HG02759 (cell line): ENCODE results near the gene PGM5.
"Not testable (repeated sequence)": the region's sequence is repeated elsewhere in the genome, so short reads cannot be mapped to it uniquely, and the experiment has no call there.

Source experiments
- ATAC-seq: cut with Tn5 transposase; IDR thresholded peaks from one replicate; pipeline ENCODE4 v1.9.1; 2021; ENCODE audit warnings: mild to moderate bottlenecking, moderate library complexity; ENCODE audit not compliant: unreplicated experiment

PGM5 gene

DNA sequence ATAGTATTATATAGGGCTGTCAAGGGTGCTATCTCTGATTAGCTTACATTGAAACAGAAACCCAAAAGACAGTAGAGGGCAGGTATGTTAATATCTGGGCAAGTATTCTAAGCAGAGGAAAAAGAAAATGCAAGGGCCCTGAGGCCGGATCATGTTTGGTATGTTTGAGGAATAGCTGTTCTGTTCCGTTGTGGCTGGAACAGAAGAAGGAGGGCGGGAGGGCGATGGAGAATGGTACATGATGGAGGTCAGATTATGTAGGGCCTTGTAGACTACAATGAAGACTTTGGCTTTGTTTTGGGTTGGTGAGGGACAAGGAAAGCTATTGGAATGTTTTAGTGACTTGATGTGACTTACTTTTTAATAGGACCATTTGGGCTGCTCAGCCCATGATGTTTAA is 19.4 kb downstream of the PGM5 start:
- not testable (repeated sequence) for ATAC-seq

DNA sequence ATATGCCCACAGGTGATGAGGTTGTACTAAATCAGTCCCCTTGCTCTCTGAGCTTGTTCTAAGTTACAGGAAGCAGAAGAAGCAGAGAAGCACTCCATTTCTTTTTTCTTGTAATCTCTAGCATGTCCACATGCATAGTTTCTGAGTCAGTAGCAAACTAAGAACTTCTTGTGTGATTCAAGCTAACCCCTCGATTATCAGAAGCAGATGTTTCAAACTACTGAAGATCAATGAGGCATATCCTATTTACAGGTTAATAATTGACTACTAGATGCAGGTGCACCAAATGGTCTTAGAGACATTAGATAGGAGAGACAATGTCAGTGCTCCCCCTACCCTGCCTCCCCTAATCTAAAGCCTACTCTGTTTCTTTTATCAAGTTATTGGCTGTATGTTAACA is 21.3 kb downstream of the PGM5 start:
- ATAC-seq = peak; percentile 96

DNA sequence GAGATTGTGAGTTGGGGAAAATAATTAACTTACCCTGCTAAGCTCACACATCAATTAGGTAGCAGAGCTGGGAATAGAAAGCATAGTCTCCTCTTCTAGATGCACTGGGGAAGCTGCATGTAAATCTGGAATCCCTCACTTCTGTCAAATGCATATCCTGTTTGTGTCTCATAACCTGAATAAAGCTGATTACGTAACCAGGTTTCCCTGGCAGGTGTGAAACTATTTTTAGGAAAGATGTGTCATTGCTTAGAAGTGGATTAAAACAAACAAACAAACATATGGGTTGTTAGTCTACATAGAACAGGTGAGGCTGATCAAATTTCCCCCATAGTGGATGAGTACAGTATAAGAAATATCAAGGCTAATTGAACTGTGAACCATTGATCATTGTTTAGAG is 27.5 kb downstream of the PGM5 start:
- ATAC-seq = not testable (repeated sequence)

DNA sequence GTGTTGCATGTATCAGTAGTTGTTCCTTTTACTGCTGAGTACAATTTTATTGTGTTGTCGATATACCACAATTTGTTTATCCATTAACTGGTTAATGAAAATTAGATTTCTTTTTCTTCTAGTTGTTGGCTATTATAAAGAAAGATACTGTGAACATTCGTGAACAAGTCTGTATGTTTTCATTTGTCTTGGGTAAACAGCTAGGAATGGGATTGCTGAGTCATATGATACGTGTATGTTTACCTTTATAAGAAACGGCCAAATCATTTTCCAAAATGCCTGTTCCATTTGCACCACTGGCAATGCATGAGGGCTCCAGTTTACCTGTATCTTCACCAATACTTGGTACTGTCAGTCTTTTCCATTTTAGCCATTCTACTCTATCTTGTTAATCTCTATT is 33.1 kb downstream of the PGM5 start:
- not testable (repeated sequence) for ATAC-seq

DNA sequence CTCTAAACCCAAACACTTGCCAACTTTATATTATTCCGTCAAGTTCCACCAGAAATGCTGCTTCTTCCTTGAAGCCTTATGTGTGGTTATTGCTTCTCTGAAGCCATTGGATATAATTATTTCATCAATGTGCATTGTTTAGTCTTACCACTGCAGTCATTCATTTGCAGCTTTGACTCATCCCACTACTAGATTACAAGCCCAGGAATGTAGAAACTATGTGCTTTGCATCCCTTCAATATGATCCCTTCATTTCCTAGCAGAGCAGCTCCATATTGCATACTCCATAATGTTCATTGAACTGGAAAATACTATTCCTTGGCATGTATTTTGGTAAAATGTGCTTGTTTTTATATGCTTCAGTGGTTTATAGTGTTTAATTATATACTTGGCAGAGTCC is 34.3 kb downstream of the PGM5 start:
- ATAC-seq = not testable (repeated sequence)

DNA sequence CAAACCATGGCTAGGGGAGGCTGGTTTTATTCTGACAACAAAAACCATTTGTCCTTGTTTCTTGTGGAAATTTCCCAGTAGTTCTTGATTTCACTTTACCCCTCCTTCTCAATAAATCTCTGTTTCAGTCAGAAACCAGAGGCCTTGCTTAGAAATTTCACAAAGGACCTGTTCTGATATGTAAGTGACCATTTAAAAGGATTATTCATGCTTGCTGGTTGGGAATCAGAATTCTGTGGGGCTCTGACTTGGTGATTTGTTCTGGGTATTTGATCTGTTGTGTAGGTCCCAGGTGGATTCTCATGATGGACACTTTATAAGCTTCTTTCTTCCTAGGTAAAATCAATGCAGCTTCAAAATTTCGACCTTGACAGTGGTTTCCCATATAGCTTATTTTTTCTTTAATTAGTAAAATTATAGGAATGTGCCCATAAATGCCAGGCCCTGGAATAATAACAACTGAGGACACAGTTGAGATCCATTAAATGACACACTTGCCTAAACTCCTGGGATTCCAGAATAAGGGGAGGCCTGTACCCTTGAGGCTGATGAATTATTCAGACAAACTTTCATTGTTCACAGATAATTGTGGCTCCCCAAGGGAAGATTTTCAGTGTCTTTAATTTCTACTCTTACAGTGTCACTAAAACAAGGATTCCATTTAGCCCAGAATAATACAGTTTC is 40.1 kb downstream of the PGM5 start:
- not testable (repeated sequence) for ATAC-seq

DNA sequence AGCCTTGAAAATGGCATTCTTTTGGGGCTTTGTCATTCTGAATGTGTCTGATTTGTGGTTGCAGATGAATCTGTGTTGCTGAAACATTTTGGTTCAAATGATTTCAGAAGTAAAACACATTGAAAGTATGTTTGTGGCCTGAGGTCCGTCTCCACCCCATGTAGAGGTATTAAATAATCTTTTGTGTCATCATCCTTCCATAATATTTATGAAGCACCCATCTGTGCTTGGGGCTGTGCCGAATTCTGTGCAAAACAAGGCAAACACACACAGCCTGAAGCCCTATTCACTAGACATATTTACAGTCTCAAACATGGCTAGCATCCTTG is 40.6 kb downstream of the PGM5 start:
- ATAC-seq = not testable (repeated sequence)

DNA sequence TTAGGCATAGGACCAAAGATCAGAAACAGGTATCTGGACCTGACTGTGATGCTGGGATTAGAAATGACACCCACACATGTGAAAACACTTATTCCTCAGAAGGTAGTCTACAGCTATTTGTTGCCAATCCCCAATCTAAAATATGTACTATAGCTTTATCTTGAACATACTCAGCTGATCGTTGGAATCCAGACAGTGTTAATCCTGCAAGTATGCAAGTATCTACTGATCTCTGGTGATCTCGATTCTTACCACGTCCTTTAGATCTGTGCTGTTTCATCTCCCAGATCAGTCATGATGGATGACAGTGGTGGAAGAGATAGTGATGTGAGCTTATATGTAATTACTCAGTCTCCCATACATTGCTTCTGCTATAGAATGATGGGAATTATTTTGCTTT is 41.4 kb downstream of the PGM5 start:
- ATAC-seq = not testable (repeated sequence)

DNA sequence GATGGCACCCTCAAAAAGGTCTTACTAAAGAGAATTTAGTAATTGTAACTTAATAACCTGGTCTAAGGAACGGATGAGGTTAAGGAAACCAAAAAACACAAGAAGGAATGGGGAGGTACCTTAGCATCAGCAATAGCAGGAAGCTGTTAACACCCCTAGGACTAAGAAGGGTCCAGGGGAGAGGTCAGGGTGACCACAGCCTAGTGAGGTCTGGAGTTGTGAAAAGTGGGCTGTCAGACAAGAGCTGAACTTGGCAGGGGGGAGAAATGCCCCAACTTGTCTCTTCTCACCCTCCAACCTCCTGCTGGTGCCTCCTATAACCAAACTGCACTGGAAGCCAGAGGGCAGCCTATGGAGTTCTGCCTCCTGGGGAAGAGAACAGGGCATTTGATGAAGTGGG is 41.9 kb downstream of the PGM5 start:
- ATAC-seq = not testable (repeated sequence)

DNA sequence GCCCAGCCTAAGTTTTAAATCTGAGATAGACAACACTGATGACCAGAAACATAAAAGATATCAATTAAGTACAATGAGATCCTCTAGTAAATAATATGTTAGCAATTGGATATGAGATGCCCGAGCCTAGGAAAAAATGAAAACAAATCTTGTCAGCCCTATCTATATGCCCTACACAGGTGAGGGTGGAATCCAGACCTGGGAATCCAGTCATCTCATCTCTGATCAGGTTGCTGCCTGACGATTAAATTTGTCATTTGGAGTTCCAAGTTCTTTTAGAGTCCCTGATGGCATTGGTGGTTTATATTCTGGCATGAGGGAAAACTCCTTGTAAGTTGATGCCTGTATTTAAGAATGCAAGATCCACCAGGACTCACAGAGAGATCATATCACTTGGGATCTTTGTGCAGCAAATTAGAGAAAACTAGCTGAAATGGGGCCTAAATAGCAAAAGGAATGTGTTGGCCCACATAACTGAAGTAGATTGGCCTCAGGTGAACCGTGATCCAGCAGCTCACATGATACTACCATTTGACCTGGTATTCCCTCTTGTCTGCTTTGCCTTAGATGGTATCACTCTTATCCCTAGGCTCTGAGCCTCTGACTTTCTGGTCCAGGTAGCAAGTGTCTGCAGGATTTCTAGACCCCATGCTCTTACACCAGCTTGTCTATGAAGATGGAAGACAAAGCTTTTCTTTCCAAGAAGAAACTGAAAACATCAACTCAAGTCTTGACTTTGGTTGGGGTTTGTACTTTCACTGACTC is 48.2 kb downstream of the PGM5 start:
- not testable (repeated sequence) for ATAC-seq

DNA sequence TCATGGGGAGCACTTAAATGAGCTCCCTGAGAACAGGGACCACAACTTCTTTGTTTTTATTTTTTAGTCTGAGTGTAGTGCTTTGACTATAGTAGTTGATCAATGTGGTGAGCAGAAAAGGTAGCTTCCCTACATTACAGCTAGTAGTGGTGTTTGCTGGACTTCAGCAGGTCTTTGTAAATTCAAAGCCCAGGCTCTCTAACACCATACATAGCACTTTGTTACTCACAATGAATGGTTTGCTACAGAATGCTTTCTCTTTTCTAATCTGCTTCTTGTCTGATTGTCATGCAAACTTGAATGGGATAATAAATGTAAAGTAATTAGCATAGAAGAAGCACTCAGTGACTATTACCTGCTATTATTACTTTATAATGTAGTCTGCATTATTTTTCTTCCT is 55.5 kb downstream of the PGM5 start:
- not testable (repeated sequence) for ATAC-seq

DNA sequence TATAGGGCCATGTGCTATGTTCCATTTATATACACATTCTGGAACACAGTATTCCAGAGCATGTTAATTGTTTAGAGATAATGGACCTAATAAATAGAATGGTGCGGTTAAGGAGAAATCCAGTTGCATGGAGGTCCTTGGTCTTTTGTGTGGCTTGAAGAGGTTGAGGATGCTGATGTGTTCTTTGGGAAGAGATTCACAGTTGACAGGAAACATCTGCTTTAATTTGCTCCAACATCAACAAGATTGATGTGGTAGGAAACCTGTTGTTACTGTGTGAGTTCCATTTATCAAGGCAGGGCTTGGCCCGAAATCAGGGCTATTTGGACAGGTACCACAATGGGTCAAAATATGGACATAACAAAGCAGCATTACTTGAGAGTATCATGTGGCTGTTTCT is 56.3 kb downstream of the PGM5 start:
- not testable (repeated sequence) for ATAC-seq

DNA sequence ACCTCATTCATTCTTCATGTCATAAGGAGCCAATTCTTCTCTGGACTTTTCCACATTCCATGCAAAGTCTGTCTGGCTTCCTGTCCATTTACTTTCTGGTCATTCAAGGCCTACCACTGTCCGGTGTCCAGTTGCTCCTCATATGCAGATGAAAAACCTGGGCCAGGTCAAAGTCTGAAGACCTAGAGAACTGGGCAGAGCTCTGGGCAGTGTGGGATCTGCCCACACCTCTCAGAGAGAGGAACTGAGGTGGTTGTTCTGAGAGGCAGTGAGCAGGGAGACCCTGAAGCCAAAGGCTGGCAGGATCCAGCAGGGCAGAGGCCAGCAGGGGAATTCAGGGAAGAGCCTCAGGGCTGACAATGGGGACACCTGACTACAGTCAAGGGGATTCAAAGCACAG is 58.7 kb downstream of the PGM5 start:
- not testable (repeated sequence) for ATAC-seq

DNA sequence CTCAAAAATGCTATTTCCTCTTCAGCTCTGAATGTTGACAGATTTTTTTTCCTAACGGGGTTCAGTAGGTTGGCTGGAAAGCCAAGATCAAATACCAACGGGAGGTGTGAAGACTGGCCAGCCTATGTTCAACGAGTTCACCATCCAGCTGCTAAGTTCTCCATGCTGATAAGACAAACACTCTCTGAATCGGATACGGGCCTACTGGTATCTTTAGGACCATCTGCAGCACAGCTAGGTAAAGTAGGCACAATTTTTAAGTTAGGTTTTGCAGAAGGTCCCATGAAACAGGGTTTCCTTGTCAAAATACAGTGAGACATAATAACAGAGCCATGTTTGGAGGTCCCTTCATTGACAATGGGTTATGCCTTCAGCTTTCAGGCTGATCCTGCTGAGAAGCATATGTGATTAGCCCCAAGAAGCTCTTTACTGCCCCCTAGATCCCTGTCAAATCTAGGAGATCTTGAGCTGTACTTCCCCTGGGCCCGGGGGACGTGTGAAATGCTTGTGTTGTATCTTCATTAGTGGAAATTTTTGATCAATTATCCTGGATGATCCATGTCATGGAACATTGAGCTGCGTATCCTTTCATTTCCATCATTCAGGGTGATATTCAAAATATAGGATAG is 60.6 kb downstream of the PGM5 start:
- ATAC-seq = no peak

DNA sequence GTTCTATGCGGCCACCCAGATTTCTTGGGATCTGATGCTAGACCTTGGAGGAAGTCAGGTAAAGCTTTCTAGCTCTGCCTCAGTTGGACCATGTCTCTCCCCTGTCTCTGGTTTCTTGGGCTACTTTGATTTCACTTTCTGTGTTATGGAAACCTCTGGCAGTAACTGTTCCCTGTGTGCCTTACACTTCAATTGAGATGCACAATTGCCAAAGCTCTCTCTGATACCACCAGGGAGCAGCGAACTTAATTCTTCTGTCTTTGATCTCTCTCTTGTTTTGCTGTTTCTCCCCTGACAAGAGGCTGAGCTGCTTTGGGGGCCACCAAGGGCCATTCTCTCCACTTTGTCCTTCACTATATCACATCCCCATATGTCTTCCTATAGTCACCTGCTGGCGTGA is 61.4 kb downstream of the PGM5 start:
- ATAC-seq = no peak

DNA sequence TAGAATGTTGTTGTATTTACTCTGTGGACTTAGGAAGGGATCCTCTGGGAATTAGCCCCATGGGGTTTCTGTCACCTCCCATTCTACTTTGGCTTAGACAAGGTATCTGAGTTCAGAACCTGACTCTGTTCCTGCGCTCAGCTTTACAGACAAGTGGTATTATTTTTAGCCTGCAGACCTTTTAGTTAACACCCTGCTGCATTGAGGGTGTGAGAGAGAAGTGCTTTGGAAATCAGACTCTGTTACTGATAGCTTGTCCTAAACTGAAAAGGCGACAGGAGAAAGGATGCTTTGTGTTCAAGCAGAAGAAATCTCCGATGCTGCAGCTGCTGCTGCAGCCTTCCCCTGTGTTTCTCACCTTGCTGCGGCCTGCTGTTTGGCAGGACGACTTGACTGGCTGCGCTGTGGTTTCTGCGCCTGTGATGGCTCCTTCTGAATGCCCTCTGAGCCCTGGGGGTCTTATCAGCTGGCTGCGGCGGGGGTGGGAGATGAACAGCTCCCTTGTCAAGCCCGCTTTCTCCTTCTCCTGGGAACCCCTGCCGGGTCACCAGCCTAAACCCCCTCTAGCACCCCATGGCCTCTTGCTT is 61.9 kb downstream of the PGM5 start:
- no peak for ATAC-seq

DNA sequence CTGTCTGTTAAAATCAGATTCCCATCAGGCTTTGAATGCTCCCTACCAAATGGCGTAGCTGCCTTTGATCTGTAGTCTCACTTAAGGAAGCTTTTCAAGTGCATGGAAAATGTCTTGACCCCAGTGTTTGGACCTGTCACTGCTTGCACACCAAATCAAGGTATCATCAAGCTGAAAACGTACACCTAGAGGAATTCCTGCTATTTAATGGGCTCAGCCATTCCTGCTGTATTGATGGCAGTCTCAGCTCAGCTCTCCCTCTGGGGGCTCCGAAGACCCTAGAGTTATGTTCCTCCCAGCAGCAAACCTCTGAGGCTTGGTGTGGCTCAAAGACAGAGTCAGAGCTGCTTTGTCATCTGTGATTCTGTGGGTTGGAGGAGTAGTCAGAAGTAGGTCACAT is 63.5 kb downstream of the PGM5 start:
- ATAC-seq = no peak

DNA sequence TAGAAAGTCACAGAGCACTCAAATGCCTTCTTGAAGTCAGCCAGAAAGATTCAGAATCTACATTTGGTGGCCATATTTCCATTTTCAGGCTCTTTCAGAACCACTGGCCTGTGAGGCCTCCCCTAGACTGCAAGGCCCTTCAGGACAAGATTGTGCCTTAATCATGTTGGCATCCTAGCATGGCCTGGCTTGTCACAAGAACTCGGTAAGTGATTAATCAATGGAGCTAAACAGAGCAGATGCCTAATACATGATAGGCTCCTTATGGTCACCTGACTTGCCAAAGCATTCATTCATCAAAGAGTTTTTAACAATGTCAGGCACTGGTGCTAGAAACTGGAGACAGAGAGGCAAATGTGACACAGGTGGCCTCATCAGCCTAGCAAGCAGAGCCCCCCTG is 70.3 kb downstream of the PGM5 start:
- ATAC-seq = no peak

DNA sequence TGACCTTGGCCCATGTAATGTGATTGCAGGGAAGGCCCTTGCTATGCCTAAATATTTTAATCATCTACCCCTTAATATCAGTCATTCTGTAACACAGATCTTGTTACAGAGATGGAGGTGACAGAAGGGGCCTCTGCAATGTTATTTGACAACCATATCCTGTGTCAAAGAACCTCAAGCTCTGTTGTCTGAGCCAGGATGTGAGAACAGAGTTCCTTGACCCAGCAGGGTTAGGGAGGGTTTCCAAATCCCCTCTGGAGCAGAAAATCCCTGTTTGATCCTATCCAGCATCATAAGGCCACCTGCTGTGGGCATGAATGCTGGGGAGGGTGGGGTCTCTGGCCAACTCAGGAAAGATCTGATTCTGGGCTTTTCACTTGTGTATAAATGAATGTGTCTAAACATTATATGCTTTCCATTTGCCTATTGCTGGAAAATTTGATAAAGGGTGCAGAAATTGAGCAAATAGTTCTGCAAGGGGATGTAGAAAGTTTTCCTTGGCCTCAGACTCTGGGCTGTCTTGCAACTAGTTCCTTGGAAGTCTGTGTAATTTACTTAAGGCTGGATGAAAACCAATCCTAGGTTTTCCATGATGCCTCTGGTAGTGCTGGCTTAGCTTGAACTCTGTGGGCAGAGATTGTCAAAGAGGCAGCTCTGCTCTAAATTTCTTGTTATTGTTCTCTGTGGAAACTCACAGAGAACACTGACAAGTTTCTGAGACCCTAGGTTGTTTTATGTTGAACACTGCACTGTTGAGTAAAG is 71.0 kb downstream of the PGM5 start:
- no peak for ATAC-seq

DNA sequence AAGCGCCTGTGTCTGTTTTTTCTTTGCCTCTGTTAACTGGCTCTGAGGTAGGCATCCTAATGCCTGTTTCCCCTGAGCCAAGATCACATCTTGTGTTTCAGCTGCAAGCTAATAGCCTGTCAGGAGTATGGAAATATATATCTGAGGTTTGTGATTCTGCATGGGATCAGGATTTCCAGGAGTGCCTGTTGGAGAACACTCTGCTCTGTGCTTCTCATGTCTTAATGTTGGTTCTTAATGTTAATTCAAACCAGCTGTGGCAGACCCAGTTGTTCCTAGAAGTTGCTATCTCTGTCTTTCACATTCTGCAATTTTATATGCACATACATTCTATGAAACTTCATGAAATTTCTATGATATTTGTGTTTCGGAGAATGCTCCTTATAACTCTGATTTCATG is 72.1 kb downstream of the PGM5 start:
- ATAC-seq = no peak

DNA sequence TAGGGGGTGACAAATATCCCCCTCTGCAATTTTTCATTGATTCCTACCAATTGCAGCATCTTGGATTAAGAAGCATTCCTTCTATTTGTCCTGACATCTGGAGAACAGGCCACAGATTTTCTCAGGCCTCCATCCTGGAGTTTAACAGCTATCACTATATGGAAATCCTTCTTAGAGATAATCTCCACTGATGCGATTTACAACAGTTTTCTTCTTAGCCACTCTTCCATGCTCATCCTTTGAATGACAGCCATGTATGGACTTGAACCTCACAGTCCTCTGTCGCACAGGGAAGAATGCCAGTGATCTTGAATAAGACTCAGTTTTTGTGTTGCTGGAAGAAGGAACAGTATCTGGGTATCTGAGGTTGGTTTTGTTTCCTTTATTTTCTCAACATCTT is 73.2 kb downstream of the PGM5 start:
- no peak for ATAC-seq
